Breast epithelium (tissue), 3 donors: ENCODE measurements around the gene LRRC37A2.
"Not testable (repeated sequence)": the region's sequence is repeated elsewhere in the genome, so short reads cannot be mapped to it uniquely, and the experiment has no call there.

Experiments used
- POLR2A ChIP-seq: fragments of 450-650 bp; IDR thresholded peaks from one replicate; pipeline ENCODE4 v1.6.1; 2016; ENCODE audit warnings: antibody characterized with exemption, mild to moderate bottlenecking, moderate library complexity
- TF ChIP-seq, protein P1 (sequence below), 3 donors: fragments of 450-650 bp; IDR thresholded peaks; one replicate each; pipeline ENCODE4 v1.5.1; 2016 to 2017; ENCODE audit warnings: antibody characterized with exemption in 3 of 3, mild to moderate bottlenecking in 3 of 3, moderate library complexity in 3 of 3

DNA sequence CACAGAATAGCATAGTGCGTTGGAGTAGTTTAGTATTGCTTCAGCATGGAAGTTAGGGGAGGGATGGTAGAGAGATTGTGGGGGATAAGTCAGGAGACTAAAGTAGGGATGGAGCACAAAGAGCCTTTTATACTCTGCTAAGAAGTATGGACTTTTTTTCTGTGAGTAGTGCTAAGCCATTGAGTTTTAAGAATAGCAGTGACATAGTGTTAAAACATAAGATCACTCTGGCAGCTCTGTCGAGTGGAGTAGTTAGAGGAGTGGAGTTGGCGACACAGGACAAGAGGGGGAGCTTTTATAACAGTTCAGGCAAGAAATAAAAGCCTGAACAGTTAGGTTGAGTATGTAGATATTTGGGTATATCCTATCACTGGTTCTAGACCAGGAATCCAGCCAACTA, 33.4 kb upstream of the LRRC37A2 start:
- TF ChIP-seq, protein P1, sequence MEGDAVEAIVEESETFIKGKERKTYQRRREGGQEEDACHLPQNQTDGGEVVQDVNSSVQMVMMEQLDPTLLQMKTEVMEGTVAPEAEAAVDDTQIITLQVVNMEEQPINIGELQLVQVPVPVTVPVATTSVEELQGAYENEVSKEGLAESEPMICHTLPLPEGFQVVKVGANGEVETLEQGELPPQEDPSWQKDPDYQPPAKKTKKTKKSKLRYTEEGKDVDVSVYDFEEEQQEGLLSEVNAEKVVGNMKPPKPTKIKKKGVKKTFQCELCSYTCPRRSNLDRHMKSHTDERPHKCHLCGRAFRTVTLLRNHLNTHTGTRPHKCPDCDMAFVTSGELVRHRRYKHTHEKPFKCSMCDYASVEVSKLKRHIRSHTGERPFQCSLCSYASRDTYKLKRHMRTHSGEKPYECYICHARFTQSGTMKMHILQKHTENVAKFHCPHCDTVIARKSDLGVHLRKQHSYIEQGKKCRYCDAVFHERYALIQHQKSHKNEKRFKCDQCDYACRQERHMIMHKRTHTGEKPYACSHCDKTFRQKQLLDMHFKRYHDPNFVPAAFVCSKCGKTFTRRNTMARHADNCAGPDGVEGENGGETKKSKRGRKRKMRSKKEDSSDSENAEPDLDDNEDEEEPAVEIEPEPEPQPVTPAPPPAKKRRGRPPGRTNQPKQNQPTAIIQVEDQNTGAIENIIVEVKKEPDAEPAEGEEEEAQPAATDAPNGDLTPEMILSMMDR (IDR thresholded peaks at IDR 0.05): not testable (repeated sequence)
- not testable (repeated sequence) for TF ChIP-seq POLR2A
